GM23248 (cell line): Measurements from ENCODE around the gene PRLR.

ENCODE experiments used
- EZH2 ChIP-seq: fragments of 200-600 bp; sonication (generic); IDR thresholded peaks from 2 replicates; pipeline ENCODE4 v1.6.1; 2018; ENCODE audit warnings: antibody characterized with exemption, mild to moderate bottlenecking; ENCODE audit not compliant: insufficient read depth, poor library complexity, severe bottlenecking
- EZH2phosphoT487 ChIP-seq: fragments of 200-600 bp; sonication (generic); IDR thresholded peaks from 2 replicates; pipeline ENCODE4 v1.6.1; 2018; ENCODE audit warnings: antibody characterized with exemption, moderate library complexity, mild to moderate bottlenecking, low read depth; ENCODE audit not compliant: insufficient read depth

GRCh38 chr5:35136386-35136785 lies 93.9 kb downstream of the PRLR start:
- TF ChIP-seq EZH2phosphoT487: peak; percentile 80; the same call in 1 of the 2 replicates
- no peak for TF ChIP-seq EZH2
